AG04450 (cell line): ENCODE results near the gene VWCE. TPM values are rescaled to one million over a fixed set of nuclear protein-coding genes. Genes with fewer than 3 reads are reported as not detected.

Source experiments
- CTCF ChIA-PET: fragments of 300-600, 350-600 bp; formaldehyde crosslinking; extraction: SDS; loops from one replicate; lab custom pipeline; 2022; ENCODE audit warnings: antibody characterized with exemption, inconsistent platforms; lab: Charles Lee
- POLR2A ChIA-PET: fragments of 350-600 bp; formaldehyde crosslinking; extraction: SDS; loops from one replicate; lab custom pipeline; 2021; ENCODE audit warnings: antibody characterized with exemption, inconsistent platforms; lab: Yijun Ruan, JAX
- DNase-seq: peaks from one replicate; pipeline ENCODE4 v3.0.0-alpha.2; 2011; ENCODE audit warnings: low read depth, low spot score
- H3K27ac ChIP-seq: one replicate; pipeline ENCODE4 v1.5.1; 2012; ENCODE audit warnings: low read depth, low read length, control low read depth
- H3K27me3 ChIP-seq: one replicate; pipeline ENCODE4 v1.6.0; 2012; ENCODE audit warnings: low read length; ENCODE audit not compliant: control insufficient read depth, insufficient read depth
- H3K4me3 ChIP-seq: 2 replicates; pipeline ENCODE4 v1.5.1; 2011; ENCODE audit warnings: mild to moderate bottlenecking, low read depth, low read length, control low read depth
- H3K9me3 ChIP-seq: 2 replicates; pipeline ENCODE4 v1.5.1; 2012; ENCODE audit warnings: low read length; ENCODE audit not compliant: control insufficient read depth, insufficient read depth
- polyA minus RNA-seq: library from RNA; depleted of rRNA, polyadenylated mRNA; stranded (reverse); fragments of >200 nt; gene quantifications from 2 replicates; pipeline ENCODE4 v1.2.3, GENCODE V29; 2011; rRNA and poly(A)+ RNA removed
- polyA plus RNA-seq: library from polyadenylated mRNA; depleted of rRNA; stranded (reverse); fragments of >200 nt; gene quantifications from 2 replicates; pipeline ENCODE4 v1.2.3, GENCODE V29; 2011; rRNA removed
- TF ChIP-seq, protein P1 (sequence below): IDR thresholded peaks from 2 replicates; pipeline ENCODE4 v1.5.1; 2011; ENCODE audit warnings: low read depth, low read length, control low read depth, inconsistent platforms

VWCE gene
- polyA plus RNA-seq (1.4 and 1.7 TPM in 2 replicates), polyA minus RNA-seq (1.7 and 1.8 TPM in 2 replicates)

DNA sequence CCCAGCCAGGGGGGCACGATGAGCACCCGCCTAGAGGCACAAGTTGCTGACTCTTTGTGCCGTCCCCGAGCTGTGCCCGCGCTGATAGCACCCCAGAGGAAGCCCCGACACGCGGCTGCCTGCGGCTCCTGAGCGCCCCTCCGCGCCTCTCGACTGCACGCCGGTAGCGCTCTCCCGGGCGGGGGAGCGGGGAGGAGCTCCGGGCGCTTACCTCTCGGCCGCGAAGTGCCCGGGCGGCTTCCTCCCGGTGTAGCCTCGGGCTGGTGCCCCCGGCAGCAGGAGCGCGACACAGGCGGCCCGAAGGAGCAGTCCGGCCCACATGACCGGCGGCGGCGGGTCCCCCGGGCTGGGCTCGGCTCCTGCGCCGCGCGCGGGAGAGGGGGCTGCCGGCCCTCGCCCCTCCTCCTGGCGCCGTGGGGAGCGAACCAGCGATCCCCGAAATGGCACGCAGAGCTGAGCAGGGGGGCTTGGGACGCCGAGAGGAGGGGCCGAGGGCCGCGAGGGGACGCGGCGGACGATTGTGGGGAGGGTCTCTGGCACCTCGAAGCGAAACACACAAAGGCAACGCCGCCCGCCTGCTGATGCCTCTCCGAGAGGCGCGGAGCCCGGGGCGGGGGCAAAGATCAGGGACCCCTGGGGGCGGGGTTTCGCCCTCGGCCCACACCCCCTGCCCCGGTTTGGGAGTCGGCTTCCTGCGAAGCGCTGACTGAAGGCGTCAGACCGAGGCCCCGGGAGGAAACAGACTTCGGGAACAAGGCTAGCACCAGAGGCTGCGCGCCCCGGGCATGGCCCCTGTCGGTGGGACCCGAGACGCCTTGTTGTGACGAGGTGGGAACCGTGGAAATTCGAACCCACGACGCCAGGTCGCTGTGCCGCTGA is at the start of gene VWCE:
TSS of gene VWCE (minus strand) at position 600 of the 879 bp plus-strand sequence. CDS start at position 321, 279 bp downstream.
- Histone ChIP-seq H3K4me3 (peak within 1 kb of the TSS; percentile 65), H3K9me3 (no peaks in the 10 kb centered on the region), H3K27ac (no peak within 1 kb of the TSS), H3K27me3 (no peaks in the 10 kb centered on the region)
- ChIA-PET CTCF (interaction anchor here (0.6 to 2.0 kb wide), 6 partner anchors 18 to 272 kb away, joined by 3 to 13 read pairs (median 4); no protein-coding TSS in a partner anchor), POLR2A (interaction anchor here (0.5 to 0.7 kb wide), 2 partner anchors 24 to 36 kb away, joined by 3 read pairs; no protein-coding TSS in a partner anchor)
- no peak for DNase-seq
- TF ChIP-seq, protein P1, sequence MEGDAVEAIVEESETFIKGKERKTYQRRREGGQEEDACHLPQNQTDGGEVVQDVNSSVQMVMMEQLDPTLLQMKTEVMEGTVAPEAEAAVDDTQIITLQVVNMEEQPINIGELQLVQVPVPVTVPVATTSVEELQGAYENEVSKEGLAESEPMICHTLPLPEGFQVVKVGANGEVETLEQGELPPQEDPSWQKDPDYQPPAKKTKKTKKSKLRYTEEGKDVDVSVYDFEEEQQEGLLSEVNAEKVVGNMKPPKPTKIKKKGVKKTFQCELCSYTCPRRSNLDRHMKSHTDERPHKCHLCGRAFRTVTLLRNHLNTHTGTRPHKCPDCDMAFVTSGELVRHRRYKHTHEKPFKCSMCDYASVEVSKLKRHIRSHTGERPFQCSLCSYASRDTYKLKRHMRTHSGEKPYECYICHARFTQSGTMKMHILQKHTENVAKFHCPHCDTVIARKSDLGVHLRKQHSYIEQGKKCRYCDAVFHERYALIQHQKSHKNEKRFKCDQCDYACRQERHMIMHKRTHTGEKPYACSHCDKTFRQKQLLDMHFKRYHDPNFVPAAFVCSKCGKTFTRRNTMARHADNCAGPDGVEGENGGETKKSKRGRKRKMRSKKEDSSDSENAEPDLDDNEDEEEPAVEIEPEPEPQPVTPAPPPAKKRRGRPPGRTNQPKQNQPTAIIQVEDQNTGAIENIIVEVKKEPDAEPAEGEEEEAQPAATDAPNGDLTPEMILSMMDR = peak; percentile 42

DNA sequence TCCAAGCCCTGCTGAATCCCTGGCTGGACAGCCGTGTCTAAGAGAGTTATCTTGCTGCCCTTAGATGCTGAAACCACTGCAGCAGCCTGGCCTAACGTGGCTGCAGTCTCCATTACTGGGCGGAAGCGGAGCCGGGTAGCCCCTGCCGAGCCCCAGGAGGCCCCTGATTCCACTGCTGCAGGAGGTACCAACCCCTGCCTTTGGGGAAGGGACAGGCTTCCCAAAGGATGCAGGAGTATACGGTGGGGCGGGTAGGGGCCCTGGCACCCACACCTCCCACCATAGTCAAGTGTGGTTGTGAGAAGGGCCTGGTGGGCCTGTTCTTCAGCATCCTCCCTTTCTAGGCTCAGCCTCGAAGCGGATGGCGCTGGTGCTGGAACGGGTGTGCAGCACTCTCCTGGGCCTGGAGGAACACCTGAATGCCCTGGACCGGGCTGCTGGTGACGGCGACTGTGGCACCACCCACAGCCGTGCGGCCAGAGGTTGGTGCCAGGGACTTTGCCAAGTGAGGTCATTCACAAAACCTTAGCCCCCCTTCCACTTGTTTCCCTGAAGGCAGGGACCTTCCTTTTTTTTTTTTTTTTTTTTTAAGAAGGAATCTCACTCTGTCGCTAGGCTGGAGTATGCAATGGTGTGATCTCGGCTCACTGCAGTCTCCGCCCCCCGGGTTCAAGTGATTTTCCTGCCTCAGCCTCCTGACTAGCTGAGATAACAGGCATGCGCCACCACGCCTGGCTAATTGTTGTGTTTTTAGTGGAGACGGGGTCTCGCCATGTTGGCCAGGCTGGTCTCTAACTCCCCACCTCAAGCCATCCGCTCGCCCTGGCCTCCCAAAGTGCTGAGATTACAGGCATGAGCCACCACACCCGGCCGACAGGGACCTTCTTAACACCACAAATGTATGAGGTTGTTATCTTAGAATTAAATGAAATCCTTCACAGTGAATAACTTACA is 49.0 kb upstream of the VWCE start:
- CTCF ChIA-PET = interaction anchor here (2.8 kb wide), 1 partner anchor 8 kb away, joined by 14 read pairs; no protein-coding TSS in a partner anchor
- H3K27ac ChIP-seq = no peak overlapping the region

DNA sequence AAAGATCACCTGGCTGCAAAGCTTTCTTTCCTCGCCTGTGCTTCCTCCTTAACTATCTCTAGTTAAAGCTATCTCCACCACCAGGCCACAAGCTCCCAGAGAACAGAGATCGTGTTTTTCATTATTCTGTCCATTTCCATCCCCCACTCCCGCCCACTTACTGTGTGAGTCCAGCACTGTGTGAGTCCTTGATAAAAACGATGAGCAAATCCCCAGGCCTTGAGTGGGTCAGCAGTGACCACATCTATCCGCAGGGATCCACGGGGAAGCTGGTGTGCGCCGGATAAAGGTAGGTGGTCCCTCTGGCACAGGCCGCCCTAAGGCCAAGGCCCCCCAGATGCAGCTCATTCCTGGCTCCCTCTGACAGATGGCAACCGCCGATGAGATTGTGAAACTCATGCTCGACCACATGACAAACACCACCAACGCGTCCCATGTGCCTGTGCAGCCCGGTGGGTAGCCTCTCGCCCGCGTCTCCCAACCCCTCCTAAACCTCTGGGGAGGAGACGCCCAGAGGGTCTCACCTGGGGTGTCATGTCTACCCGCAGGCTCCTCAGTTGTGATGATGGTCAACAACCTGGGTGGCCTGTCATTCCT is 47.2 kb upstream of the VWCE start:
- no peak overlapping the region for H3K27ac ChIP-seq
- DNase-seq = no peak
- POLR2A ChIA-PET = interaction anchor here (1.1 kb wide), 1 partner anchor 10 kb away, joined by 3 read pairs; no protein-coding TSS in a partner anchor
- TF ChIP-seq, protein P1 = no peak
- CTCF ChIA-PET = interaction anchor here (10.2 kb wide), 1 partner anchor 41 kb away, joined by 519 read pairs; no protein-coding TSS in a partner anchor
- H3K27me3 ChIP-seq = no peaks in the 10 kb centered on the region
- H3K9me3 ChIP-seq = no peaks in the 10 kb centered on the region
- H3K4me3 ChIP-seq = no peak overlapping the region

More for the DNA sequence above, 49.0 kb upstream of the VWCE start:
- Histone ChIP-seq H3K27me3 (no peaks in the 10 kb centered on the region), H3K4me3 (no peak overlapping the region), H3K9me3 (no peaks in the 10 kb centered on the region)
- DNase-seq = no peak
- POLR2A ChIA-PET = interaction anchor here (0.7 kb wide), 1 partner anchor 237 kb away, joined by 6 read pairs; no protein-coding TSS in a partner anchor
- TF ChIP-seq, protein P1 = no peak

DNA sequence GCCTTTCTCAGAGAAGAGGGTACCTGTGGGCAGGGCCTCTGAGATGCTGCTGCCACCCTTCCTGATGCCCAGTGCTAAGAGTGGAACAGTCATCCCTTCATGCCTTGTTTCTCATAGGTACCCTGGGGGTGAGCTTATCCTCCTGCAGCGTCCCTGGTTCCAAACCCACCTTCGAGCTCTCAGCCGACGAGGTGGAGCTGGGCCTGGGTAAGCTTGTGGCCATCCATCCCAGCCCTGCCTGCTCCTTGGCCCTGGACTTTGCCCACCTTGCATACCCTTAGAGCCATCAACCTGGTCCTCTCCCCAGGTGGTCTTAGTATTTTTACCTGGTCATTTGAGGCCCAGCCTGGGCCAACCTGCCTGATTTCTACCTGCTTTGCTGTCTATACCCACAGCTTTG is 46.6 kb upstream of the VWCE start:
- POLR2A ChIA-PET = interaction anchor here (1.1 kb wide), 1 partner anchor 10 kb away, joined by 3 read pairs; no protein-coding TSS in a partner anchor
- Histone ChIP-seq H3K27ac (no peak overlapping the region), H3K27me3 (no peaks in the 10 kb centered on the region), H3K4me3 (no peak overlapping the region), H3K9me3 (no peaks in the 10 kb centered on the region)
- TF ChIP-seq, protein P1 = no peak
- CTCF ChIA-PET = interaction anchor here (10.2 kb wide), 1 partner anchor 42 kb away, joined by 519 read pairs; no protein-coding TSS in a partner anchor
- DNase-seq = no peak
